ENCODE measurements around the gene UTS2B. TPM values are rescaled to one million over a fixed set of nuclear protein-coding genes. Genes with fewer than 3 reads are reported as not detected.

The UTS2B gene
- total and polyA plus RNA-seq, 9 of the 15 experiments (the other 6 are each of a cell fraction or from before 2014, with no cell fraction given): 0.06 TPM; not detected in 8

DNA sequence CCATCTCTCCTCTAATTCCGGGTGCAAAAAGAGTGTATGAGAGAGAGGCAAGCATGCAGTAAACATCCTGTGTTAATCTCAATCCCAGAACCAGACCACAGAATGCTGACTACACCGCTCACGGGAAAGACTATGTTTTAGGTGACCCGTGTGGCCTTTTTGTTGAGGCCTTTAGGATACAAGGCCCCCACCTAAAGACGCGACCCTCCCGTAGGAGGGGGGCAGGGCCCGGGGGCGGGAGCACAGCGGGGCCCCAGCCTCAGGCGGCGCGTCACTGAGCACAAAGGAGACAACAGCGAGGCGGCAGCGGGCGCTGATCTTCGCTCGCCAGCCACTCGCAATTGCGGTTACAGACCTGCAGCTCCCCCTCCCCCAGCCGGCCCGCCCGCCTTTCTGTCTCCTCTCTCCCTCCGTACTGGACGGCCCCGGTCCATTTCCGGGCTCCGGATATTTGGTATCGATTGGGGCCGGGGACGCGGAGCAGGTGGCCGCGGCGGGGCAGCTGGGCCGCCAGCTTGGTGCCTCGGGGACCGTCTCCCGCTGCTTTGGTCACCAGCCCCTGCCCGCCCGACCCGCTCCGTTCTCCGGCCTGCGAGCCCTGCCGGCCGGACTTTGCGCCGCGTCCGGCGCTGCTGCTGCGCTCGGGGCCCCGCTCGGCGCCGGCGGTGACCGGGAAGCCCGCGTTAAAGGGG lies 1.2 kb downstream of the UTS2B start, which contains the start of gene CCDC50 (continued):
- TF ChIP-seq, protein P1, sequence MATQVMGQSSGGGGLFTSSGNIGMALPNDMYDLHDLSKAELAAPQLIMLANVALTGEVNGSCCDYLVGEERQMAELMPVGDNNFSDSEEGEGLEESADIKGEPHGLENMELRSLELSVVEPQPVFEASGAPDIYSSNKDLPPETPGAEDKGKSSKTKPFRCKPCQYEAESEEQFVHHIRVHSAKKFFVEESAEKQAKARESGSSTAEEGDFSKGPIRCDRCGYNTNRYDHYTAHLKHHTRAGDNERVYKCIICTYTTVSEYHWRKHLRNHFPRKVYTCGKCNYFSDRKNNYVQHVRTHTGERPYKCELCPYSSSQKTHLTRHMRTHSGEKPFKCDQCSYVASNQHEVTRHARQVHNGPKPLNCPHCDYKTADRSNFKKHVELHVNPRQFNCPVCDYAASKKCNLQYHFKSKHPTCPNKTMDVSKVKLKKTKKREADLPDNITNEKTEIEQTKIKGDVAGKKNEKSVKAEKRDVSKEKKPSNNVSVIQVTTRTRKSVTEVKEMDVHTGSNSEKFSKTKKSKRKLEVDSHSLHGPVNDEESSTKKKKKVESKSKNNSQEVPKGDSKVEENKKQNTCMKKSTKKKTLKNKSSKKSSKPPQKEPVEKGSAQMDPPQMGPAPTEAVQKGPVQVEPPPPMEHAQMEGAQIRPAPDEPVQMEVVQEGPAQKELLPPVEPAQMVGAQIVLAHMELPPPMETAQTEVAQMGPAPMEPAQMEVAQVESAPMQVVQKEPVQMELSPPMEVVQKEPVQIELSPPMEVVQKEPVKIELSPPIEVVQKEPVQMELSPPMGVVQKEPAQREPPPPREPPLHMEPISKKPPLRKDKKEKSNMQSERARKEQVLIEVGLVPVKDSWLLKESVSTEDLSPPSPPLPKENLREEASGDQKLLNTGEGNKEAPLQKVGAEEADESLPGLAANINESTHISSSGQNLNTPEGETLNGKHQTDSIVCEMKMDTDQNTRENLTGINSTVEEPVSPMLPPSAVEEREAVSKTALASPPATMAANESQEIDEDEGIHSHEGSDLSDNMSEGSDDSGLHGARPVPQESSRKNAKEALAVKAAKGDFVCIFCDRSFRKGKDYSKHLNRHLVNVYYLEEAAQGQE (IDR thresholded peaks at IDR 0.05; ENCODE audit: borderline replicate concordance): no peak
- TF ChIP-seq, protein P1 (CRISPR knock-in tag; IDR thresholded peaks at IDR 0.05; ENCODE audit: low read depth): no peak
- TF ChIP-seq HNRNPL (IDR thresholded peaks at IDR 0.05; ENCODE audit: low read depth, low read length): no peak
- TF ChIP-seq MED1 (CRISPR knock-in tag; IDR thresholded peaks at IDR 0.05; ENCODE audit: borderline replicate concordance): no peak
- TF ChIP-seq EGR1 (conservative IDR thresholded peaks at IDR 0.05): peak; percentile 74
- no peak for TF ChIP-seq HIVEP1 (CRISPR knock-in tag; IDR thresholded peaks at IDR 0.05)
- TF ChIP-seq RAD21 (CRISPR knock-in tag; conservative IDR thresholded peaks at IDR 0.05 in 1 of 2, IDR thresholded peaks at IDR 0.05 in 1 of 2): no peak
- no peak for TF ChIP-seq MCM2 (IDR thresholded peaks at IDR 0.05; ENCODE audit: low read depth)
- 0 out of 2 replicates have a peak, but pooled peaks have one; percentile 22 for TF ChIP-seq ZNF583 (CRISPR knock-in tag; IDR thresholded peaks at IDR 0.05)
- TF ChIP-seq, protein P2, sequence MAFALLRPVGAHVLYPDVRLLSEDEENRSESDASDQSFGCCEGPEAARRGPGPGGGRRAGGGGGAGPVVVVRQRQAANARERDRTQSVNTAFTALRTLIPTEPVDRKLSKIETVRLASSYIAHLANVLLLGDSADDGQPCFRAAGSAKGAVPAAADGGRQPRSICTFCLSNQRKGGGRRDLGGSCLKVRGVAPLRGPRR (CRISPR knock-in tag; IDR thresholded peaks at IDR 0.05): no peak
- TF ChIP-seq CCAR2 (IDR thresholded peaks at IDR 0.05; ENCODE audit: low read depth, low read length): no peak
- TF ChIP-seq, protein P3, sequence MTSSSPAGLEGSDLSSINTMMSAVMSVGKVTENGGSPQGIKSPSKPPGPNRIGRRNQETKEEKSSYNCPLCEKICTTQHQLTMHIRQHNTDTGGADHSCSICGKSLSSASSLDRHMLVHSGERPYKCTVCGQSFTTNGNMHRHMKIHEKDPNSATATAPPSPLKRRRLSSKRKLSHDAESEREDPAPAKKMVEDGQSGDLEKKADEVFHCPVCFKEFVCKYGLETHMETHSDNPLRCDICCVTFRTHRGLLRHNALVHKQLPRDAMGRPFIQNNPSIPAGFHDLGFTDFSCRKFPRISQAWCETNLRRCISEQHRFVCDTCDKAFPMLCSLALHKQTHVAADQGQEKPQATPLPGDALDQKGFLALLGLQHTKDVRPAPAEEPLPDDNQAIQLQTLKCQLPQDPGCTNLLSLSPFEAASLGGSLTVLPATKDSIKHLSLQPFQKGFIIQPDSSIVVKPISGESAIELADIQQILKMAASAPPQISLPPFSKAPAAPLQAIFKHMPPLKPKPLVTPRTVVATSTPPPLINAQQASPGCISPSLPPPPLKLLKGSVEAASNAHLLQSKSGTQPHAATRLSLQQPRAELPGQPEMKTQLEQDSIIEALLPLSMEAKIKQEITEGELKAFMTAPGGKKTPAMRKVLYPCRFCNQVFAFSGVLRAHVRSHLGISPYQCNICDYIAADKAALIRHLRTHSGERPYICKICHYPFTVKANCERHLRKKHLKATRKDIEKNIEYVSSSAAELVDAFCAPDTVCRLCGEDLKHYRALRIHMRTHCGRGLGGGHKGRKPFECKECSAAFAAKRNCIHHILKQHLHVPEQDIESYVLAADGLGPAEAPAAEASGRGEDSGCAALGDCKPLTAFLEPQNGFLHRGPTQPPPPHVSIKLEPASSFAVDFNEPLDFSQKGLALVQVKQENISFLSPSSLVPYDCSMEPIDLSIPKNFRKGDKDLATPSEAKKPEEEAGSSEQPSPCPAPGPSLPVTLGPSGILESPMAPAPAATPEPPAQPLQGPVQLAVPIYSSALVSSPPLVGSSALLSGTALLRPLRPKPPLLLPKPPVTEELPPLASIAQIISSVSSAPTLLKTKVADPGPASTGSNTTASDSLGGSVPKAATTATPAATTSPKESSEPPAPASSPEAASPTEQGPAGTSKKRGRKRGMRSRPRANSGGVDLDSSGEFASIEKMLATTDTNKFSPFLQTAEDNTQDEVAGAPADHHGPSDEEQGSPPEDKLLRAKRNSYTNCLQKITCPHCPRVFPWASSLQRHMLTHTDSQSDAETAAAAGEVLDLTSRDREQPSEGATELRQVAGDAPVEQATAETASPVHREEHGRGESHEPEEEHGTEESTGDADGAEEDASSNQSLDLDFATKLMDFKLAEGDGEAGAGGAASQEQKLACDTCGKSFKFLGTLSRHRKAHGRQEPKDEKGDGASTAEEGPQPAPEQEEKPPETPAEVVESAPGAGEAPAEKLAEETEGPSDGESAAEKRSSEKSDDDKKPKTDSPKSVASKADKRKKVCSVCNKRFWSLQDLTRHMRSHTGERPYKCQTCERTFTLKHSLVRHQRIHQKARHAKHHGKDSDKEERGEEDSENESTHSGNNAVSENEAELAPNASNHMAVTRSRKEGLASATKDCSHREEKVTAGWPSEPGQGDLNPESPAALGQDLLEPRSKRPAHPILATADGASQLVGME (CRISPR knock-in tag; IDR thresholded peaks at IDR 0.05): no peak
- peak; percentile 66 for TF ChIP-seq KLF1 (tag; IDR thresholded peaks at IDR 0.05)
- TF ChIP-seq LCOR (CRISPR knock-in tag; IDR thresholded peaks at IDR 0.05): peak; percentile 78; the same call in 1 of the 2 replicates

Measured in K562 (cell line).